DOHH2 (cell line): ENCODE results near the gene SCUBE1.

ENCODE experiments used
- H3F3A ChIP-seq: fragments of 200-600 bp; sonication (generic), shearing (Covaris generic); 2 replicates; pipeline ENCODE4 v1.6.0; 2016; ENCODE audit warnings: antibody characterized with exemption, mild to moderate bottlenecking; ENCODE audit not compliant: control insufficient read depth, insufficient read depth
- H3K27ac ChIP-seq: fragments of 200-600 bp; sonication (generic); 2 replicates; pipeline ENCODE4 v1.5.1; 2014; ENCODE audit warnings: low read depth, mild to moderate bottlenecking, low read length, moderate library complexity
- H3K27me3 ChIP-seq: fragments of 200-600 bp; sonication (generic); 2 replicates; pipeline ENCODE4 v1.6.1; 2014; ENCODE audit warnings: mild to moderate bottlenecking, low read length, mixed read lengths; ENCODE audit not compliant: control insufficient read depth
- H3K36me3 ChIP-seq: fragments of 200-600 bp; sonication (generic); 2 replicates; pipeline ENCODE4 v1.6.1; 2014; ENCODE audit warnings: mild to moderate bottlenecking, low read length, moderate library complexity, mixed read lengths; ENCODE audit not compliant: control insufficient read depth
- H3K4me1 ChIP-seq: fragments of 200-600 bp; sonication (generic); 2 replicates; pipeline ENCODE4 v1.6.1; 2014; ENCODE audit warnings: mild to moderate bottlenecking, low read length, mixed read lengths; ENCODE audit not compliant: control insufficient read depth
- H3K4me2 ChIP-seq: fragments of 200-600 bp; sonication (generic); 2 replicates; pipeline ENCODE4 v1.6.0; 2014; ENCODE audit warnings: mild to moderate bottlenecking, low read length, moderate library complexity
- H3K4me3 ChIP-seq: fragments of 200-600 bp; sonication (generic); 2 replicates; pipeline ENCODE4 v1.5.1; 2014; ENCODE audit warnings: mild to moderate bottlenecking, low read length, mixed read lengths
- H3K79me2 ChIP-seq: fragments of 200-600 bp; sonication (generic); 2 replicates; pipeline ENCODE4 v1.6.1; 2014; ENCODE audit warnings: mild to moderate bottlenecking, low read length, mixed read lengths; ENCODE audit not compliant: control insufficient read depth
- H3K9me2 ChIP-seq: fragments of 200-600 bp; sonication (generic); replicated peaks from 2 replicates; pipeline ENCODE4 v1.6.1; 2014; ENCODE audit warnings: mild to moderate bottlenecking, low read length, mixed read lengths; ENCODE audit not compliant: control insufficient read depth
- H3K9me3 ChIP-seq: fragments of 200-600 bp; sonication (generic); 2 replicates; pipeline ENCODE4 v1.6.1; 2014; ENCODE audit warnings: antibody characterized with exemption, low read length, mixed read lengths; ENCODE audit not compliant: control insufficient read depth, insufficient read depth
- H4K20me1 ChIP-seq: fragments of 200-600 bp; sonication (generic); 2 replicates; pipeline ENCODE4 v1.6.0; 2014; ENCODE audit warnings: low read depth, mild to moderate bottlenecking, antibody characterized with exemption, low read length, moderate library complexity; ENCODE audit not compliant: control insufficient read depth, insufficient read depth
- EZH2phosphoT487 ChIP-seq: fragments of 200-600 bp; sonication (generic); IDR thresholded peaks from 2 replicates; pipeline ENCODE4 v1.6.1; 2017; ENCODE audit warnings: borderline replicate concordance, mild to moderate bottlenecking, antibody characterized with exemption, low read length, moderate library complexity, mixed read lengths
- TF ChIP-seq, protein P1 (sequence below): fragments of 200-600 bp; sonication (generic); IDR thresholded peaks from one replicate; pipeline ENCODE4 v1.5.1; 2014; ENCODE audit warnings: antibody characterized with exemption, mild to moderate bottlenecking, low read depth, low read length; ENCODE audit not compliant: poor library complexity, severe bottlenecking

Gene SCUBE1

DNA sequence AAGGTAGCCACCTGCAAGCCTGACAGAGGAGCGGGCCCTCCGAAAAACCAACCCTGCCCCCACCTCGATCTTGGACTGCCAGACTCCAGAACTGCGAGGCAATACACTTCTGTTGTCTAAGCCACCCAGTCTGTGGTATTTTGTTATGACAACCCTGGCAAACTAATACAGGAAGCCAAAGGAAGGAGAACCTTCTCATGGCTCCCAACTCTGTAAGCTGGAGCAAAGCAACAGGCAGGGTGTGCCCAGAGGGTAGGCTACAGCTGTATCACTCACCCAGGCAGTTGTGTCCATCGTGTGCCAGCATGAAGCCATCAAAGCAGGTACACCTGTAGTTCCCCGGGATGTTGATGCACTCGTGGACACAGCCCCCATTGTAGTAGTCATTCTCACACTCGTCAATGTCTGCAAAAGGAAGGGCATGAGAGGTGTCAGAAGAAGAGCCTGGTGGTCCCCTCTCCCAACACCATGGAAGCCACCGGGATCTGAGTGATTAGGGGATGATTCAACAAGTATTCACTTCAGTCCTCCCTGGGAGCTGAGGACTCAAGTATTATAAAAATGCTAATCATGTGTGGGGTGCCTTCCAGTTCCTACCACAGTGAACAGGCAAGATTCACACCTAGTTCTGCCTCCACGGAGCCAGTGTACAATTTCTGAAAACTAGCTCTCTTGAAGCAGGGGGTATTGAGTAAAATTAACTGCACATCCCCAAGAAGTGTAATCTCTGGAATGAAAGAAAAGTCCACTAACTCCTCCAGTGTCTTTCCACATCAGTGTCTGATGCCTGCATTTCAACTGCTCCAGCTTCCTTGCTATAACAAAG, 23.3 kb downstream of the SCUBE1 start:
- TF ChIP-seq EZH2phosphoT487, result no peak
- TF ChIP-seq, protein P1, sequence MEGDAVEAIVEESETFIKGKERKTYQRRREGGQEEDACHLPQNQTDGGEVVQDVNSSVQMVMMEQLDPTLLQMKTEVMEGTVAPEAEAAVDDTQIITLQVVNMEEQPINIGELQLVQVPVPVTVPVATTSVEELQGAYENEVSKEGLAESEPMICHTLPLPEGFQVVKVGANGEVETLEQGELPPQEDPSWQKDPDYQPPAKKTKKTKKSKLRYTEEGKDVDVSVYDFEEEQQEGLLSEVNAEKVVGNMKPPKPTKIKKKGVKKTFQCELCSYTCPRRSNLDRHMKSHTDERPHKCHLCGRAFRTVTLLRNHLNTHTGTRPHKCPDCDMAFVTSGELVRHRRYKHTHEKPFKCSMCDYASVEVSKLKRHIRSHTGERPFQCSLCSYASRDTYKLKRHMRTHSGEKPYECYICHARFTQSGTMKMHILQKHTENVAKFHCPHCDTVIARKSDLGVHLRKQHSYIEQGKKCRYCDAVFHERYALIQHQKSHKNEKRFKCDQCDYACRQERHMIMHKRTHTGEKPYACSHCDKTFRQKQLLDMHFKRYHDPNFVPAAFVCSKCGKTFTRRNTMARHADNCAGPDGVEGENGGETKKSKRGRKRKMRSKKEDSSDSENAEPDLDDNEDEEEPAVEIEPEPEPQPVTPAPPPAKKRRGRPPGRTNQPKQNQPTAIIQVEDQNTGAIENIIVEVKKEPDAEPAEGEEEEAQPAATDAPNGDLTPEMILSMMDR, result no peak
- Histone ChIP-seq H3F3A (no peaks in the 10 kb centered on the region), H3K27me3 (peaks cover 7% of the 10 kb centered on the region; the same call in 1 of the 2 replicates), H3K4me1 (peaks cover 8% of the 10 kb centered on the region), H3K4me3 (no peak overlapping the region), H3K9me2 (no peaks in the 10 kb centered on the region), H3K36me3 (no peaks in the 10 kb centered on the region; the same call in 1 of the 2 replicates), H3K4me2 (no peak overlapping the region), H4K20me1 (no peaks in the 10 kb centered on the region), H3K9me3 (peaks cover 11% of the 10 kb centered on the region), H3K79me2 (no peaks in the 10 kb centered on the region), H3K27ac (no peak overlapping the region)

DNA sequence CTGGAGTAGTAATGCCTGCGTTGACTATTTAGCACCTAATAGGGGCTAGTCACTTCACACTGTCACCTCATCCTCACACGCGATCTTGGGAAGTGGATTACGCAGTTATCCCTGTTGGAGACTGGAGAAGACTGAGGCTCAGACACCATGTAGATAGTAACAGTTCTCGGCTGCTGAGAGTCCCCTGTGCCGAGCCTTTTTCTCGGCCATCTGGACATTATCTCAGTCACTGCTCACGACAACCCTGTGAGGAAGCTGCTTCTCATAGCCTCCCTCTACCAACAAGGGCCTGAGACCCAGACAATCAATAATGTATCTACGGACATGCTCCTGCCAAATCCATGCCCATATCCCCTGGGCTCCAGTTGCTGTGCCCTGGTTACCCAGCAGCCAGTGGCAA, 25.9 kb downstream of the SCUBE1 start:
- no peaks in the 10 kb centered on the region for H3K79me2 ChIP-seq
- H3K36me3 ChIP-seq, result no peaks in the 10 kb centered on the region; the same call in 1 of the 2 replicates
- TF ChIP-seq, protein P1, result no peak
- no peak for TF ChIP-seq EZH2phosphoT487

DNA sequence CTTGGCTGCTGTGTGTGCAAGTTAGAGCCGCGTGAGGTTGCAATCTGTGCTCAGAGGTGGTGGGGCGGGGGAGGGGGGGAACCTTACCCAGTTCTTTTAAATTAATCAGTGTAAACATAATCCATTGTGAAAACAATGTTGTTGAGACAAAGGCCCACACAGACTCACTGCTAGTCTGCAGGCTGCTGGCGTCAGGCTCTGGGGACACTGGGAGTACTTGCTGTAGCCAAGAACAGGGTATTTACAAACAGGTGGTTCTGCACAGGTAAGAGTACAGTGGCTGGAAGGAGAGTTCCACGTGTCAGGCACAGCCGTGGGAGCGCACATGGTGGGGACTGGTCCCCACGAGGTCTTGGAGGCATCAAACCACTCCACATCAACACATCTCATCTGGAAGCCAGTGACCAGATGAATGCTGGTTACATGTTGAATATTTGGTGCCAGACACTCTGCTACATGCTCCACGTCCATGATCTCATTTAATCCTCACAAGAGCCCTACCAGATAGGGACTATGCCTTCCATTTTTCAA, 27.4 kb downstream of the SCUBE1 start:
- Histone ChIP-seq H3K4me3 (no peak overlapping the region), H3K36me3 (no peaks in the 10 kb centered on the region; the same call in 1 of the 2 replicates), H3K9me2 (no peaks in the 10 kb centered on the region), H3K4me1 (peaks cover 2% of the 10 kb centered on the region), H3F3A (no peaks in the 10 kb centered on the region), H3K79me2 (no peaks in the 10 kb centered on the region), H3K4me2 (no peak overlapping the region), H3K27ac (no peak overlapping the region), H3K9me3 (peaks cover 4% of the 10 kb centered on the region), H4K20me1 (no peaks in the 10 kb centered on the region), H3K27me3 (peaks cover 5% of the 10 kb centered on the region; the same call in 1 of the 2 replicates)
- TF ChIP-seq EZH2phosphoT487, result no peak
- TF ChIP-seq, protein P1, result no peak

More for the DNA sequence above, 25.9 kb downstream of the SCUBE1 start:
- peaks cover 8% of the 10 kb centered on the region for H3K4me1 ChIP-seq
- H3K9me3 ChIP-seq, result peaks cover 11% of the 10 kb centered on the region
- H3K4me3 ChIP-seq, result no peak overlapping the region
- peaks cover 5% of the 10 kb centered on the region; the same call in 1 of the 2 replicates for H3K27me3 ChIP-seq
- H3F3A ChIP-seq, result no peaks in the 10 kb centered on the region
- no peak overlapping the region for H3K4me2 ChIP-seq
- no peaks in the 10 kb centered on the region for H4K20me1 ChIP-seq
- H3K9me2 ChIP-seq, result no peaks in the 10 kb centered on the region
- H3K27ac ChIP-seq, result no peak overlapping the region
